Stimulated activated CD8-positive, alpha-beta memory T cell treated with anti-CD3 and anti-CD28 coated beads, Interleukin-2, amount 100 ng/mL, for 48 hours (primary cell): Measurements from ENCODE around the gene SPAG8.
A peak's percentile ranks its signal among the peaks of the same experiment; 100 is the strongest.

Source experiments
- DNase-seq, 2 donors: peaks; one replicate each; pipeline ENCODE4 v3.0.0-alpha.2; 2020; ENCODE audit warnings: low read depth in 2 of 2

The SPAG8 gene

GRCh38 chr9:35839926-35840325 is 27.9 kb upstream of the SPAG8 start:
- DNase-seq, result no peak

GRCh38 chr9:35836595-35836994 is 24.5 kb upstream of the SPAG8 start:
- DNase-seq, result no peak

GRCh38 chr9:35835766-35836165 is 23.7 kb upstream of the SPAG8 start:
- no peak for DNase-seq

DNA sequence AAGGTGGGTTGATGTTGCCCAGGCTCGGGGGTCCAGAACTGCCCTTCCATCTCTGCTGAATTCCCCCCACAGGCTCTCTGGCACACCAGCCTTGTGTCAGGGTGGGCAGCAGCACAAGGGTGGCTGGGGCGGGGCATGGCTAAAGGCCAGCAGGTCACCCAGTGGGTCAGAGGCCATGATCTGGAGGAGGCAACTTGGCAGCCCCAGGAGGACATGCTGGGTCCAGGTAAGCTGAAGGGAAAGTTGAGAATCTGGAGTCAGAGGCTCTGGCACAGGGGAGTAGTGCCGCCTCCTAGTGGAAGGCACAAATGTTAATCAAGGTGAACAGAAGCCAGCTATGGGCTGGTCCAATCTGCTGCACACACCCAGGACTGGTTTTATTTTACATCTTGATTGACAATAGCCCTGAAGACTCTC is 23.2 kb upstream of the SPAG8 start:
- DNase-seq, result no peak

- no peak for DNase-seq
Measured at GRCh38 chr9:35834260-35835215, 22.5 kb upstream of the SPAG8 start.

- no peak for DNase-seq
Measured at GRCh38 chr9:35832814-35833213, 20.8 kb upstream of the SPAG8 start.

DNA sequence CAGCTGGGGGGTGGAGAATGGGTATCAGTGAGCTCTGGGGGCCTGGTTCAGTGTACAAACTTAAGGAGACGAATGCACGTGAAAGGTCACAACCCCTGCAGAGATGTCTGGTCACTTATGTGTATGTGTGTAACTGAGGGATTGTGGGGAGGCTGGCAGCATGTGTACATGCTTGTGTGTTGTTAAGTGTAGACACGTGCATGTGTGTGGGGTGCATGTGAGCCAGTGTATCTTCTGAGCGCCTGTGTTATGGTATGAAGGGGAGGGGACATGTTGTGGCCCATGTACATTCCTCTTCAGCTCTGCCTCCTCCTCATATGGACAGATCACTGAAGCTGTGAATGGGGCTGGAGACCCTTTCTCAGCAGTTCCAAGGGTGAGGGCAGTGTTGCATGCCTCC is 19.0 kb upstream of the SPAG8 start:
- DNase-seq, result no peak

- no peak for DNase-seq
Measured at GRCh38 chr9:35829764-35830096, 17.7 kb upstream of the SPAG8 start.

- peak; percentile 93 to 95 for DNase-seq
Measured at GRCh38 chr9:35829084-35829763, 17.2 kb upstream of the SPAG8 start, which contains the start of gene TMEM8B. TSS of gene TMEM8B (plus strand) at chr9:35829228. CDS start at chr9:35829448, 220 bp downstream.

GRCh38 chr9:35828716-35829083 is 16.6 kb upstream of the SPAG8 start, which contains the start of gene FAM221B:
TSS of gene FAM221B (minus strand) at chr9:35828732. CDS start at chr9:35826161, 2,571 bp downstream.
- DNase-seq, result no peak

DNA sequence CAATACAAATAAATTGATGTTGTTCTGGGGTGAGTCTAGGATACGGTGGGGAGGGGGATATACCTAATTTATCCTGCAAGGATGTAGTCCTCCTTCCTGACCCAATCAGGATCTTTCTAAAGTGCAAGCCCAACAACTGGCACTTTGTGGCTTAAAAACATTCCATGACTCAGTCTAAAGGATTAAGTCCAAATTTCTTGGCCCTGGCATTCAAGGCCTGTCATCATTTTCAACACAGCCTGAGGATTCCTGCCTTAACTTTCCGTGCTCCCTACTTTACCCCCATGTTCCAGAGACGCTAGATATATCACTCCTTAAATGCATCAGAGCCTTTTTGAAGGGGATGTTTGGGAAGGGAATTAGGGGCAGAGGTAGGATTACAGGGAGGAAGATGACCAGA is 15.4 kb upstream of the SPAG8 start:
- DNase-seq, result no peak

DNA sequence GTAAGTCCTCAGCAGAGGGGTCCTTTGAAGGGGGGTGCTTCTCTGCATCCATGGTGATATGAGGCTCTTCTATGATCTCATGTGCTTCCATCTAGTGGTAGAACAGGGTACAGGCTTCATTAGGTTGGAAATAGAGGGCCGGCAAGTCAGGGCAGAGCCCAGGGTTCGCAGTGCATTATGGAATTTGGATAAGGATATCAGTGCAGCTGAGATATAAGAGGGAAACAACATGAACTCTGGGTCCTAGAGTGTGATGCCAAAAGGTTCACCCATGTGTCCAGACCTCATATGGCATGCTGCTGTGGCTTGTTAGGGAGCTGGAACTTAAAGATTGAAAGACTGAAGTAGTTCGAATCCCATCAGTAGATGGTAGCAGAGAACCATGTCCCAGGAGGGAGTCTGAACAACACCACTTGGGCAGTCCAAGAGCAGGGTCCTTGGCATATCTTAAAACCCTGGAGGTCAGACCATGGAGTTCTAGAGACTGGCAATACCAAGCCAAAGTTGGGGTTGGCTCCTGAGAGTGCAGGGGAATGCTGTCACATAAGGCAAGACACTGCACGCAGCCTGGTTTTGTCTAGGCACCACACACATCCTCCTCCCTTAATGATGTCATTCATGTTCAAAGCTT is 14.1 kb upstream of the SPAG8 start:
- DNase-seq, result no peak

DNA sequence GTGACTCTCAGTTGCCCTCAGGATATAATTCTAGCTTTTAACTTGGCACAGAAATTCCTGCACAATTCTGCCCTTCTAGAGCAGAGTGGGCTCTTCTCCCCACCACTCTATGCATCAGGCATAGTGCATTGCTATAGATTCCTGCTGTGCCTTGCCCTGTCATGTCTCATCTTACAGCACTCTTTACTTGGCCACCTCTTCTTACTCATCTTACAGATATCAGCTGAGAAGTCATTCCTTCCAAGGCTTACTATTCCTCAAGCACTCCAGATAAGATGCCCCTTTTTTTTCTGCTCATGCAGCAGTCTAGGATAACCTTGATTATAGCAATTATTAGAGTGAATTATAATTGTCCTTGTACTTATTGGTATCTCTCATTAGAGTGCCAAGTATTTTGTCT is 10.9 kb upstream of the SPAG8 start:
- no peak for DNase-seq

DNA sequence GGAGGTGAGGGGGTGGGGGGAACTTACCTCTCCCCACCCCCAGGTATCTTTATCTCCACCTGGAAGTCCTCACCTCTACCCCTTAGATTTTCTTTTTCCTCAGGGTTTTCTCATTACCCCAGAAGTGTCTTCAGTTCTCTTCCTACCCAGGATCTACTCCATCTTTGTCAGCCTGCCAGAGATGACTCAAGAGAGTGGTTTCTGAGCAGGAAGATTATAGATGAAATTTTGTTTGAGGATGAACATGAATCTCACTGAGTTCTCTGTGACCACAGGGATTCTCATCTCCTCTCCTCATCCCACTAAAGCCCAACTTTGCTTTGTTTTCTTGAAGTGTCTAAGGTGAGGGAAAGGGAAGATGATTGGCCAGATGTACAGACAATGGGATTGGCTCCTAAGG is 8.0 kb upstream of the SPAG8 start:
- no peak for DNase-seq

DNA sequence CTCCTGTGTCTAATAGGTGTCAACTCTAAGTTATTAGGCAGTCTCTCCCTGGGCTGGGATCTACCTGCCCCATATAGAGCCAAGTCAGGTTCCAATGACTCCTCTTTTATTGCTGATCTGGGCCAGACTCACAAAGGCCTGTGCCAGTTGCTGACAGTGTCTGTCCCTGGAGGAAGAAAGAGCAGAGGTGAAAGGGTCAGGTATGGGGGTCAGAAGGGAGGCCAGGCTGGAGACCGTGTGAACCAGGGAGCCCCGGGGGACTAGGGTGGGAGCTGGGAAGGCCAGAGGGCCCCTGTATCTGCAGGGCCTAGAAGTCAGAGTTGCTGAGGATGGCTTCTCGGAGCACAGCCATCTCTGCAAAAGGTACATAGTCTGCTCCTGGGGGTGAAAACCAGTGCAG is 6.3 kb upstream of the SPAG8 start:
- DNase-seq, result no peak

GRCh38 chr9:35816708-35817107 is 4.6 kb upstream of the SPAG8 start:
- no peak for DNase-seq

- peak; percentile 94 to 96 for DNase-seq
Measured at GRCh38 chr9:35814841-35815543, 2.9 kb upstream of the SPAG8 start, which contains the start of gene HINT2. TSS of gene HINT2 (minus strand) at chr9:35815042. CDS start at chr9:35814979, 63 bp downstream.

GRCh38 chr9:35814106-35814840 is 2.2 kb upstream of the SPAG8 start:
- DNase-seq, result no peak

GRCh38 chr9:35813434-35814105 is 1.5 kb upstream of the SPAG8 start:
- no peak for DNase-seq

GRCh38 chr9:35811381-35812024 is 559 bp downstream of the SPAG8 start:
- no peak for DNase-seq
